ENCODE results near the gene CNDP1. TPM values are rescaled to one million over a fixed set of nuclear protein-coding genes. Genes with fewer than 3 reads are reported as not detected.

Gene CNDP1
- total RNA-seq, 1 experiment from 2014 or later: not detected

- intact Hi-C loops (cut with micrococcal nuclease; ENCODE audit: unreplicated experiment): no loop called here
- Mint-ChIP-seq H3K9me3 (ENCODE audit: low read depth, unreplicated experiment) (no peaks in the 10 kb centered on the region), H3K27me3 (ENCODE audit: unreplicated experiment) (no peaks in the 10 kb centered on the region), H3K4me3 (ENCODE audit: low read depth, unreplicated experiment) (no peak overlapping the region), H3K36me3 (ENCODE audit: insufficient read depth, unreplicated experiment) (peaks cover 6% of the 10 kb centered on the region), H3K27ac (ENCODE audit: unreplicated experiment) (no peak overlapping the region), H3K4me1 (ENCODE audit: low read depth, unreplicated experiment) (no peaks in the 10 kb centered on the region)
- DNase-seq: no peak
- TF ChIP-seq, protein P1, sequence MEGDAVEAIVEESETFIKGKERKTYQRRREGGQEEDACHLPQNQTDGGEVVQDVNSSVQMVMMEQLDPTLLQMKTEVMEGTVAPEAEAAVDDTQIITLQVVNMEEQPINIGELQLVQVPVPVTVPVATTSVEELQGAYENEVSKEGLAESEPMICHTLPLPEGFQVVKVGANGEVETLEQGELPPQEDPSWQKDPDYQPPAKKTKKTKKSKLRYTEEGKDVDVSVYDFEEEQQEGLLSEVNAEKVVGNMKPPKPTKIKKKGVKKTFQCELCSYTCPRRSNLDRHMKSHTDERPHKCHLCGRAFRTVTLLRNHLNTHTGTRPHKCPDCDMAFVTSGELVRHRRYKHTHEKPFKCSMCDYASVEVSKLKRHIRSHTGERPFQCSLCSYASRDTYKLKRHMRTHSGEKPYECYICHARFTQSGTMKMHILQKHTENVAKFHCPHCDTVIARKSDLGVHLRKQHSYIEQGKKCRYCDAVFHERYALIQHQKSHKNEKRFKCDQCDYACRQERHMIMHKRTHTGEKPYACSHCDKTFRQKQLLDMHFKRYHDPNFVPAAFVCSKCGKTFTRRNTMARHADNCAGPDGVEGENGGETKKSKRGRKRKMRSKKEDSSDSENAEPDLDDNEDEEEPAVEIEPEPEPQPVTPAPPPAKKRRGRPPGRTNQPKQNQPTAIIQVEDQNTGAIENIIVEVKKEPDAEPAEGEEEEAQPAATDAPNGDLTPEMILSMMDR (IDR thresholded peaks at IDR 0.05; ENCODE audit: unreplicated experiment): no peak
- CTCF ChIA-PET: no interaction called here
- BruUV-seq (replicated peaks): no TSS peak
These were observed 99.5 kb downstream of the CNDP1 start for GRCh38 chr18:74633652-74634352.

DNA sequence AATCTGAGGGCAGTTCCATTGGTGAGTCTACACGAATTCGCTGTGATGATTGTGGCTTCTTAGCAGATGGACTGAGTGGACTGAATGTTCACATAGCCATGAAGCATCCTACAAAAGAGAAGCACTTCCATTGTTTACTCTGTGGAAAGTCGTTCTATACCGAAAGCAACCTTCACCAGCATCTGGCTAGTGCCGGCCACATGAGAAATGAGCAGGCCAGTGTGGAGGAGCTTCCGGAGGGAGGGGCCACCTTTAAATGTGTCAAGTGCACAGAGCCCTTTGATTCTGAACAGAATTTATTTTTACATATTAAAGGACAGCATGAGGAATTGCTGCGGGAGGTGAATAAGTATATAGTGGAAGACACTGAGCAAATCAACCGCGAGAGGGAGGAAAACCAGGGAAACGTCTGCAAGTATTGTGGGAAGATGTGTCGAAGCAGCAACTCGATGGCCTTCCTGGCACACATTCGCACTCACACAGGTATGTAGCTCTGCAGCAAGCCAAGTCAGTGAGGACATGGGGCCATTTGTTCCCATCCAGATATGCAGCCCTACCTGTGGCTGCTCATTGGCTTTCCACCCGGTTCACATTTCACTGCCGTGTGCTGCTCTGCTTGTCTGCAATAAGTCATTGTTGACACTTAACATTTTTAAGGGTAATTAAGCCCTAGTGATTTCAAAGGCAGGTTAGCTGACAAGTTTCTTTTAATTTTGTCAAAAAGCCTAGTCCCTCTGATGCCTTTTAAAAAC lies 101.1 kb downstream of the CNDP1 start:
- no peaks in the 10 kb centered on the region for H3K9me3 Mint-ChIP-seq (ENCODE audit: low read depth, unreplicated experiment)
- peaks cover 6% of the 10 kb centered on the region for H3K36me3 Mint-ChIP-seq (ENCODE audit: insufficient read depth, unreplicated experiment)
- no peaks in the 10 kb centered on the region for H3K4me1 Mint-ChIP-seq (ENCODE audit: low read depth, unreplicated experiment)
- H3K4me3 Mint-ChIP-seq (ENCODE audit: low read depth, unreplicated experiment): no peak overlapping the region
- H3K27me3 Mint-ChIP-seq (ENCODE audit: unreplicated experiment): no peaks in the 10 kb centered on the region
- no TSS peak for BruUV-seq (replicated peaks)
- no peak overlapping the region for H3K27ac Mint-ChIP-seq (ENCODE audit: unreplicated experiment)
- intact Hi-C loops (cut with micrococcal nuclease; ENCODE audit: unreplicated experiment): no loop called here
- CTCF ChIA-PET: no interaction called here
- TF ChIP-seq, protein P1 (IDR thresholded peaks at IDR 0.05; ENCODE audit: unreplicated experiment): no peak
- DNase-seq: no peak

Other genes starting within 250 kb of the CNDP1 start
- 143 and 169 TPM in 2 replicates for gene CYB5A, start 242.5 kb upstream of the CNDP1 start, total RNA-seq (2022)
- gene C18orf63, start 218.7 kb upstream of the CNDP1 start, total RNA-seq (2022): not detected in 2 replicates
- not detected in 2 replicates for gene DIPK1C, start 77.2 kb upstream of the CNDP1 start, total RNA-seq (2022)
- 279 and 312 TPM in 2 replicates for gene CNDP2, start 38.1 kb upstream of the CNDP1 start, total RNA-seq (2022)
- gene ZNF407, start 63.4 kb downstream of the CNDP1 start, total RNA-seq (2022): 15.1 and 17.4 TPM in 2 replicates